SK-N-SH (cell line): Measurements from ENCODE around the gene PRDX4. TPM values are rescaled to one million over a fixed set of nuclear protein-coding genes. Genes with fewer than 3 reads are reported as not detected.

Experiments used
- CTCF ChIA-PET: fragments of 300-600, 350-600 bp; formaldehyde crosslinking; extraction: SDS; loops from one replicate; lab custom pipeline; 2021; lab: Yijun Ruan, JAX
- POLR2A ChIA-PET: fragments of 350-600 bp; sonication (Branson Sonifier 250); formaldehyde crosslinking; extraction: SDS; loops from one replicate; lab custom pipeline; 2020; ENCODE audit warnings: antibody characterized with exemption, inconsistent platforms; lab: Yijun Ruan, JAX
- DNase-seq: peaks from one replicate; pipeline ENCODE4 v3.0.0; 2012
- H2AFZ ChIP-seq: fragments of 200-600 bp; sonication (generic); 2 replicates; pipeline ENCODE4 v1.8.1; 2016; ENCODE audit warnings: antibody characterized with exemption, mild to moderate bottlenecking, low read depth
- H3F3A ChIP-seq: fragments of 200-600 bp; sonication (generic); replicated peaks from 2 replicates; pipeline ENCODE3; 2016; ENCODE audit warnings: antibody characterized with exemption, mild to moderate bottlenecking; ENCODE audit not compliant: insufficient read depth
- H3K27ac ChIP-seq, 2 experiments: fragments of 200-500 bp in 1 of 2; fragments of 200-600 bp in 1 of 2; sonication (Bioruptor generic) in 1 of 2; sonication (generic), shearing (Covaris generic) in 1 of 2; 2 replicates each; pipeline versions ENCODE4 v1.5.1 to v1.6.1; 2014 to 2016; ENCODE audit warnings: low read depth in 2 of 2, inconsistent platforms in 1 of 2, low read length in 1 of 2, mild to moderate bottlenecking in 1 of 2, mixed read lengths in 1 of 2
- H3K27me3 ChIP-seq: fragments of 200-600 bp; sonication (generic), shearing (Covaris generic); 2 replicates; pipeline ENCODE4 v1.6.1; 2016; ENCODE audit warnings: mixed run types; ENCODE audit not compliant: insufficient read depth
- H3K36me3 ChIP-seq, 2 experiments: fragments of 200-500 bp in 1 of 2; fragments of 200-600 bp in 1 of 2; sonication (Bioruptor generic) in 1 of 2; sonication (generic) in 1 of 2; replicated peaks in 1 of 2; 2 replicates each; pipeline versions ENCODE3 to v1.5.1; 2014 to 2016; ENCODE audit warnings: low read length in 1 of 2, mild to moderate bottlenecking in 1 of 2; ENCODE audit not compliant: insufficient read depth in 2 of 2, control insufficient read depth in 1 of 2
- H3K4me1 ChIP-seq, 2 experiments: fragments of 200-500 bp in 1 of 2; fragments of 200-600 bp in 1 of 2; sonication (Bioruptor generic) in 1 of 2; sonication (generic), shearing (Covaris generic) in 1 of 2; 2 replicates each; pipeline versions ENCODE4 v1.5.1 to v1.6.1; 2014 to 2016; ENCODE audit warnings: low read depth in 1 of 2, low read length in 1 of 2, mixed run types in 1 of 2; ENCODE audit not compliant: insufficient read depth in 2 of 2, control insufficient read depth in 1 of 2
- H3K4me2 ChIP-seq: fragments of 200-600 bp; sonication (generic), shearing (Covaris generic); 2 replicates; pipeline ENCODE4 v1.6.1; 2017; ENCODE audit warnings: mixed run types
- H3K4me3 ChIP-seq, 2 experiments: fragments of 200-500 bp in 1 of 2; fragments of 200-600 bp in 1 of 2; sonication (Bioruptor generic) in 1 of 2; sonication (generic), shearing (Covaris generic) in 1 of 2; 2 replicates each; pipeline versions ENCODE4 v1.5.1 to v1.8.1; 2014 to 2016; ENCODE audit warnings: low read depth in 2 of 2, inconsistent platforms in 1 of 2, low read length in 1 of 2, mild to moderate bottlenecking in 1 of 2, mixed read lengths in 1 of 2, moderate library complexity in 1 of 2
- H3K79me2 ChIP-seq: fragments of 200-600 bp; sonication (generic); 2 replicates; pipeline ENCODE4 v1.8.1; 2017; ENCODE audit warnings: mild to moderate bottlenecking; ENCODE audit not compliant: insufficient read depth
- H3K9ac ChIP-seq: fragments of 200-600 bp; sonication (generic); 2 replicates; pipeline ENCODE4 v1.6.1; 2017; ENCODE audit warnings: mixed run types
- H3K9me2 ChIP-seq: fragments of 200-600 bp; sonication (generic); 2 replicates; pipeline ENCODE4 v1.6.1; 2017; ENCODE audit warnings: mixed run types
- H3K9me3 ChIP-seq: fragments of 200-600 bp; sonication (generic); 2 replicates; pipeline ENCODE4 v1.6.1; 2017; ENCODE audit warnings: mixed run types, mild to moderate bottlenecking, moderate library complexity
- H4K20me1 ChIP-seq: fragments of 200-600 bp; sonication (generic); 2 replicates; pipeline ENCODE4 v1.6.1; 2017; ENCODE audit warnings: mild to moderate bottlenecking, mixed run types; ENCODE audit not compliant: insufficient read depth
- CHD2 ChIP-seq: fragments of 150-350 bp; IDR thresholded peaks from 2 replicates; pipeline ENCODE4 v1.6.1; 2018; ENCODE audit warnings: low read length; ENCODE audit not compliant: partially characterized antibody
- ELF1 ChIP-seq: IDR thresholded peaks from 2 replicates; pipeline ENCODE4 v1.4.0; 2012
- EP300 ChIP-seq, 2 experiments: IDR thresholded peaks; 2 replicates each; pipeline versions ENCODE4 v1.4.0 to v1.6.1; 2012; ENCODE audit warnings: borderline replicate concordance in 1 of 2, low read depth in 1 of 2, low read length in 1 of 2
- FOXJ3 ChIP-seq: sonication (generic); formaldehyde crosslinking; IDR thresholded peaks from 2 replicates; pipeline ENCODE4 v1.5.1; 2020; ENCODE audit warnings: mild to moderate bottlenecking, missing genetic modification reagents
- GABPA ChIP-seq: IDR thresholded peaks from 2 replicates; pipeline ENCODE4 v1.4.0; 2012; ENCODE audit warnings: low read depth, mild to moderate bottlenecking
- GATA2 ChIP-seq: sonication (generic); formaldehyde crosslinking; IDR thresholded peaks from 2 replicates; pipeline ENCODE4 v1.5.0; 2020; ENCODE audit warnings: mild to moderate bottlenecking, missing genetic modification reagents
- JUND ChIP-seq: IDR thresholded peaks from 2 replicates; pipeline ENCODE4 v1.4.0; 2012
- MXI1 ChIP-seq: IDR thresholded peaks from 2 replicates; pipeline ENCODE4 v1.6.1; 2012; ENCODE audit warnings: mild to moderate bottlenecking, low read depth, low read length, improper control_type of control experiment
- RAD21 ChIP-seq: IDR thresholded peaks from 2 replicates; pipeline ENCODE4 v1.6.1; 2012; ENCODE audit warnings: mild to moderate bottlenecking, low read length
- RCOR1 ChIP-seq: fragments of 150-350 bp; IDR thresholded peaks from 2 replicates; pipeline ENCODE4 v1.6.1; 2017; ENCODE audit warnings: antibody characterized with exemption, low read length
- RFX5 ChIP-seq: IDR thresholded peaks from 2 replicates; pipeline ENCODE4 v1.6.1; 2012; ENCODE audit warnings: mild to moderate bottlenecking, improper control_type of control experiment, low read length
- RXRA ChIP-seq: IDR thresholded peaks from 2 replicates; pipeline ENCODE4 v1.4.0; 2012; ENCODE audit warnings: low read depth, mild to moderate bottlenecking, borderline replicate concordance
- TCF12 ChIP-seq: IDR thresholded peaks from 2 replicates; pipeline ENCODE4 v1.4.0; 2012
- TEAD4 ChIP-seq: IDR thresholded peaks from 2 replicates; pipeline ENCODE4 v1.4.0; 2012; ENCODE audit warnings: mild to moderate bottlenecking, borderline replicate concordance; ENCODE audit not compliant: insufficient read depth
- YY1 ChIP-seq: IDR thresholded peaks from 2 replicates; pipeline ENCODE4 v1.4.0; 2012; ENCODE audit warnings: low read depth, mild to moderate bottlenecking
- WGBS: methylation state at CpG from one replicate; pipeline ENCODE4 v1.1.6; 2017; ENCODE audit warnings: low lambda C conversion rate; 5-methylcytosine and 5-hydroxymethylcytosine counted together
- polyA plus RNA-seq, 3 experiments: library from polyadenylated mRNA; depleted of rRNA; stranded (reverse); fragments of >200 nt; gene quantifications; 2 replicates each; pipeline ENCODE4 v1.2.3, GENCODE V29; 2012
- TF ChIP-seq, protein P1 (sequence below): IDR thresholded peaks from 2 replicates; pipeline ENCODE4 v1.6.1; 2012; ENCODE audit warnings: mild to moderate bottlenecking, low read depth, low read length, moderate library complexity
- TF ChIP-seq, protein P2 (sequence below): IDR thresholded peaks from 2 replicates; pipeline ENCODE4 v1.4.0; 2012; ENCODE audit warnings: low read depth
- TF ChIP-seq, protein P3 (sequence below): fragments of 150-350 bp; IDR thresholded peaks from 2 replicates; pipeline ENCODE4 v1.6.1; 2017; ENCODE audit warnings: antibody characterized with exemption, low read length, low read depth, borderline replicate concordance
- TF ChIP-seq, protein P4 (sequence below): fragments of 200-600 bp; sonication (generic); IDR thresholded peaks from 2 replicates; pipeline ENCODE4 v1.6.1; 2017; ENCODE audit warnings: antibody characterized with exemption, mild to moderate bottlenecking, moderate library complexity

PRDX4 gene
- polyA plus RNA-seq, 1 of the 3 experiments (the other 2 are of a cell fraction) = 140 TPM

DNA sequence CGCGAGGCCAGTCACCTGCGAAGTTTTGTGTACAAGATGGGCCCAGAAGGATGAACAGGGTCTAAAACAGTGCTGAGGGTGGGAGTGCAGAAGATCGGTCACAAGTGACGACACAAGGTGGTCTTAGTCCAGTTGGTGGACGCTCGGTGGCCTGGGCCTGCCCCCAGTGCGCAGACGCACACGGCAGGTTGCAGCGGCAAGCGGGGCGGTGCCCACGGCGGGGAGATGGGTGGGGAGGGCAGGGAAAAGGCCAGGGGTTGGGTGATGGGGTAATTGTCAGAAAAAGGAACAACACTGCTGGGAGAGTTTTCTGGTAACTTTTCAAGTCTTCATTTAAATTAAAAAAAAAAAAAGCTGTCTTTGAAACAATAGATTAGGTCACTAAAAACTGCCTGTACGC lies 1.0 kb upstream of the PRDX4 start:
- WGBS = 71% methylated on average over 16 of the region's 16 CpGs
- CTCF ChIA-PET = interaction anchor here (0.9 to 2.3 kb wide), 3 partner anchors 28 to 236 kb away, joined by 3 to 10 read pairs (median 4); no protein-coding TSS in a partner anchor
- H3K36me3 ChIP-seq = peaks cover 2 to 5% of the 10 kb centered on the region in 2 experiments
- no peak overlapping the region for H3K9ac ChIP-seq
- TF ChIP-seq RXRA = no peak
- no peak for TF ChIP-seq MXI1
- TF ChIP-seq TCF12 = no peak
- TF ChIP-seq FOXJ3 = no peak
- TF ChIP-seq YY1 = no peak
- no peak for TF ChIP-seq RAD21
- no peak for TF ChIP-seq RCOR1
- no peak for TF ChIP-seq CHD2
- TF ChIP-seq GATA2 = no peak
- TF ChIP-seq, protein P1, sequence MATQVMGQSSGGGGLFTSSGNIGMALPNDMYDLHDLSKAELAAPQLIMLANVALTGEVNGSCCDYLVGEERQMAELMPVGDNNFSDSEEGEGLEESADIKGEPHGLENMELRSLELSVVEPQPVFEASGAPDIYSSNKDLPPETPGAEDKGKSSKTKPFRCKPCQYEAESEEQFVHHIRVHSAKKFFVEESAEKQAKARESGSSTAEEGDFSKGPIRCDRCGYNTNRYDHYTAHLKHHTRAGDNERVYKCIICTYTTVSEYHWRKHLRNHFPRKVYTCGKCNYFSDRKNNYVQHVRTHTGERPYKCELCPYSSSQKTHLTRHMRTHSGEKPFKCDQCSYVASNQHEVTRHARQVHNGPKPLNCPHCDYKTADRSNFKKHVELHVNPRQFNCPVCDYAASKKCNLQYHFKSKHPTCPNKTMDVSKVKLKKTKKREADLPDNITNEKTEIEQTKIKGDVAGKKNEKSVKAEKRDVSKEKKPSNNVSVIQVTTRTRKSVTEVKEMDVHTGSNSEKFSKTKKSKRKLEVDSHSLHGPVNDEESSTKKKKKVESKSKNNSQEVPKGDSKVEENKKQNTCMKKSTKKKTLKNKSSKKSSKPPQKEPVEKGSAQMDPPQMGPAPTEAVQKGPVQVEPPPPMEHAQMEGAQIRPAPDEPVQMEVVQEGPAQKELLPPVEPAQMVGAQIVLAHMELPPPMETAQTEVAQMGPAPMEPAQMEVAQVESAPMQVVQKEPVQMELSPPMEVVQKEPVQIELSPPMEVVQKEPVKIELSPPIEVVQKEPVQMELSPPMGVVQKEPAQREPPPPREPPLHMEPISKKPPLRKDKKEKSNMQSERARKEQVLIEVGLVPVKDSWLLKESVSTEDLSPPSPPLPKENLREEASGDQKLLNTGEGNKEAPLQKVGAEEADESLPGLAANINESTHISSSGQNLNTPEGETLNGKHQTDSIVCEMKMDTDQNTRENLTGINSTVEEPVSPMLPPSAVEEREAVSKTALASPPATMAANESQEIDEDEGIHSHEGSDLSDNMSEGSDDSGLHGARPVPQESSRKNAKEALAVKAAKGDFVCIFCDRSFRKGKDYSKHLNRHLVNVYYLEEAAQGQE = no peak
- no peak for TF ChIP-seq GABPA
- TF ChIP-seq, protein P2, sequence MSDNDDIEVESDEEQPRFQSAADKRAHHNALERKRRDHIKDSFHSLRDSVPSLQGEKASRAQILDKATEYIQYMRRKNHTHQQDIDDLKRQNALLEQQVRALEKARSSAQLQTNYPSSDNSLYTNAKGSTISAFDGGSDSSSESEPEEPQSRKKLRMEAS = no peak
- TF ChIP-seq TEAD4 = no peak
- no peak for TF ChIP-seq ELF1
- TF ChIP-seq, protein P3, sequence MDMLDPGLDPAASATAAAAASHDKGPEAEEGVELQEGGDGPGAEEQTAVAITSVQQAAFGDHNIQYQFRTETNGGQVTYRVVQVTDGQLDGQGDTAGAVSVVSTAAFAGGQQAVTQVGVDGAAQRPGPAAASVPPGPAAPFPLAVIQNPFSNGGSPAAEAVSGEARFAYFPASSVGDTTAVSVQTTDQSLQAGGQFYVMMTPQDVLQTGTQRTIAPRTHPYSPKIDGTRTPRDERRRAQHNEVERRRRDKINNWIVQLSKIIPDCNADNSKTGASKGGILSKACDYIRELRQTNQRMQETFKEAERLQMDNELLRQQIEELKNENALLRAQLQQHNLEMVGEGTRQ = no peak
- TF ChIP-seq JUND = no peak
- no peak for TF ChIP-seq EP300 (IDR thresholded peaks at IDR 0.05; ENCODE audit: borderline replicate concordance in 1 of 2, low read depth in 1 of 2, low read length in 1 of 2)
- TF ChIP-seq, protein P4, sequence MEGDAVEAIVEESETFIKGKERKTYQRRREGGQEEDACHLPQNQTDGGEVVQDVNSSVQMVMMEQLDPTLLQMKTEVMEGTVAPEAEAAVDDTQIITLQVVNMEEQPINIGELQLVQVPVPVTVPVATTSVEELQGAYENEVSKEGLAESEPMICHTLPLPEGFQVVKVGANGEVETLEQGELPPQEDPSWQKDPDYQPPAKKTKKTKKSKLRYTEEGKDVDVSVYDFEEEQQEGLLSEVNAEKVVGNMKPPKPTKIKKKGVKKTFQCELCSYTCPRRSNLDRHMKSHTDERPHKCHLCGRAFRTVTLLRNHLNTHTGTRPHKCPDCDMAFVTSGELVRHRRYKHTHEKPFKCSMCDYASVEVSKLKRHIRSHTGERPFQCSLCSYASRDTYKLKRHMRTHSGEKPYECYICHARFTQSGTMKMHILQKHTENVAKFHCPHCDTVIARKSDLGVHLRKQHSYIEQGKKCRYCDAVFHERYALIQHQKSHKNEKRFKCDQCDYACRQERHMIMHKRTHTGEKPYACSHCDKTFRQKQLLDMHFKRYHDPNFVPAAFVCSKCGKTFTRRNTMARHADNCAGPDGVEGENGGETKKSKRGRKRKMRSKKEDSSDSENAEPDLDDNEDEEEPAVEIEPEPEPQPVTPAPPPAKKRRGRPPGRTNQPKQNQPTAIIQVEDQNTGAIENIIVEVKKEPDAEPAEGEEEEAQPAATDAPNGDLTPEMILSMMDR = no peak
- no peak for TF ChIP-seq RFX5
- no peaks in the 10 kb centered on the region for H4K20me1 ChIP-seq
- H3K27me3 ChIP-seq = no peaks in the 10 kb centered on the region
- H3K27ac ChIP-seq = no peak overlapping the region
- POLR2A ChIA-PET = no interaction called here
- peaks cover 29% of the 10 kb centered on the region for H3K79me2 ChIP-seq
- no peaks in the 10 kb centered on the region for H3K9me2 ChIP-seq
- H3F3A ChIP-seq = no peaks in the 10 kb centered on the region
- H3K4me2 ChIP-seq = no peak overlapping the region
- H3K4me1 ChIP-seq = peaks cover 2 to 4% of the 10 kb centered on the region in 2 experiments; a peak in 3 of 4 replicates
- H3K9me3 ChIP-seq = no peaks in the 10 kb centered on the region
- no peak overlapping the region for H2AFZ ChIP-seq
- DNase-seq = no peak
- H3K4me3 ChIP-seq = no peak overlapping the region
